H7 (cell line): ENCODE results near the gene ATP6V1F. TPM values are rescaled to one million over a fixed set of nuclear protein-coding genes. Genes with fewer than 3 reads are reported as not detected.

Experiments used
- DNase-seq: peaks from one replicate; pipeline ENCODE4 v3.0.0; 2012
- H3K27me3 ChIP-seq: 2 replicates; pipeline ENCODE4 v1.6.0; 2011; ENCODE audit warnings: mild to moderate bottlenecking, low read length; ENCODE audit not compliant: control insufficient read depth, insufficient read depth
- H3K36me3 ChIP-seq: replicated peaks from 2 replicates; pipeline ENCODE4 v1.5.1; 2011; ENCODE audit warnings: low read length; ENCODE audit not compliant: control insufficient read depth, insufficient read depth
- H3K4me3 ChIP-seq: 2 replicates; pipeline ENCODE4 v1.5.1; 2011; ENCODE audit warnings: low read depth, mild to moderate bottlenecking, control low read depth, low read length, moderate library complexity; ENCODE audit not compliant: insufficient read depth
- total RNA-seq: library from RNA; depleted of rRNA; stranded (reverse); fragments of >200 nt; shearing (Covaris generic); gene quantifications from 2 replicates; pipeline ENCODE4 v1.2.3, GENCODE V29; 2014; rRNA removed

Gene ATP6V1F, protein sequence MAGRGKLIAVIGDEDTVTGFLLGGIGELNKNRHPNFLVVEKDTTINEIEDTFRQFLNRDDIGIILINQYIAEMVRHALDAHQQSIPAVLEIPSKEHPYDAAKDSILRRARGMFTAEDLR
- total RNA-seq, result 93.5 and 120 TPM in 2 replicates

DNA sequence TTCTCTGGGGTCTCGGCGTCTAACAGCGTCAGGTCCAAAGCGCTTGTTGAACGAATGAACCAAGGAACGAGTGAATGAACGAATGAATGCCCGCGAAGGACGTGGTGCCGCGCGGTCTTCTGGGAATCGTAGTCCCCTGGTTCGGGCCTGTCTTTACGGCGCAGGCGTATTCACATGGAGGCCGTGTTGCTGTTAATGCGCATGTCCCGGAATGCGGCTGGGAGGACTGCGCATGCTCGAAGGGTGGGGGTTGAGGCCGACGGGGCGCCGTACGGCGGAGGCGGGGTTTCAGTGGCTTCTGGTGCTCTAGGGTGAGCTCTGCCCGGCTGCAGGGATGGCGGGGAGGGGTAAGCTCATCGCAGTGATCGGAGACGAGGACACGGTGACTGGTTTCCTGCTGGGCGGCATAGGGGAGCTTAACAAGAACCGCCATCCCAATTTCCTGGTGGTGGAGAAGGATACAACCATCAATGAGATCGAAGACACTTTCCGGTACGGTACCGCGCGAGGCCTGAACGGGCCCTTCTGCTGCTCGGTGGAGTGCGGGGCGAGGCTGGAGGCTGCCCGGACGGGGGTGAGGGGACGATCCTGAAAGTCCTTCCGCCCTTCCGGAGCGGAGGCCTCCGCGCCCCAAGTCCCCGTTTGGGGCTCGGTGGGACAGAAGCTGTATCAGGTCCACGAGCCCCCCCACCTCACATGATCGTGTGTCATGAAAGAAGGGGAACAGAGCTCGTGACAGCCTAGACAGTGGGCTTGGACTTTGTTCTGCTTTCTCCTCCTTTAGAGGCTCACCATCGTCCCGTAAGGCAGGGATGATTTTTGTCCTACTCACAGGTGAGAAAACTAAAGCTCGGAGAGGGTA is at the start of gene ATP6V1F:
ATP6V1F (plus strand) TSS at position 286 of the 862 bp plus-strand sequence; CDS start at position 335, 49 bp downstream.
- Histone ChIP-seq H3K27me3 (peaks cover under 1% of the 10 kb centered on the region), H3K4me3 (peak within 1 kb of the TSS; percentile 68), H3K36me3 (peaks cover 1% of the 10 kb centered on the region)
- peak; percentile 99 for DNase-seq

DNA sequence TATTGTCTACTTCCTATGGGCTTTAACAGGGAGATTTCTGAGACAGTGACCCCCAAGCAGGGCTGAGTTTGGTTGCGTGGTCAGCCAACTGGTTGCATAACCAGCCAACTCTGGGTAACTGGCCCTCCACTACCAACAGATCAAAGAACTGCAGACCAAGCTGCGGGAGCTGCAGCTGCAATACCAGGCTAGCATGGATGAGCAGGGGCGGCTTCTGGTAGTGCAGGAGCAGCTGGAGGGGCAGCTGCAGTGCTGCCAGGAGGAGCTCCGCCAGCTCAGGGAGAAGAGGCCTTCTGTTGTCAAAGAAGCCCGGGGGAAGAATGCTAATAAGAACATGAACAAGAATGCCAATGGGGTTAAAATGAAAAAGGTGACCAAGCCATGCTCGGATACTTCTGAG is 48.2 kb upstream of the ATP6V1F start:
- Histone ChIP-seq H3K27me3 (no peaks in the 10 kb centered on the region), H3K4me3 (no peak overlapping the region), H3K36me3 (peaks cover 4% of the 10 kb centered on the region)
- no peak for DNase-seq

DNA sequence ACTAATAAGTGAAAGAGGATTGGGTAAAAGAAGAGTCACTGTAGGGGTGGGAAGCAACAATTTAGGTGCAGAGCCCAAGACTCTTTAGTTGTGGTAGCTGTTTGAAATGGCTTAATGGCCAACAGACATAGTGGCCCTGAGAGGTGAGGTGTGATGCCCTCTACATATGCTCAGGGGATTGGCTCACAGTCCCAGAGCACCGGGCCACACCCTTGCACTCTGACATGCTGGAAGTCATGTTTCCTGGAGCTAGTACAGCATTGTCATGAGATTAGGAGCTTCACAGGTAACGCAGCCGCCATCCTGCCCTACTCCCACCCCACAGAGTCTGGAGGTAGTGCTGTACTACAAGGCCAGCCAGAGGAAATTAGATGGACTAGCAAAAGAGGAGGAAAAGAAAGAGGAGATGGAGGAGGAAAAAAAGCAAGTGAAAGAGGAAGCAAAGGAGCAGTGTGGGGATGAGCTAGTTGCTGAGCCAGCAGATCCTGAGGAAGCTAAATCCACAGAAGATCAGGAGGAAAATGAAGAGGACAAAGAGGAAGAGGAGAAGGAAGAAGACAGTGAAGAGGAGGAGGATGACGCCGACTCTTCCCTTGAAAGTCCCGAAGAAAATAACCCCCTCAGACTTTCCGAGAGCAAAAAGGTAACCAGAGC is 47.2 kb upstream of the ATP6V1F start:
- DNase-seq, result no peak
- H3K4me3 ChIP-seq, result no peak overlapping the region
- H3K27me3 ChIP-seq, result no peaks in the 10 kb centered on the region

DNA sequence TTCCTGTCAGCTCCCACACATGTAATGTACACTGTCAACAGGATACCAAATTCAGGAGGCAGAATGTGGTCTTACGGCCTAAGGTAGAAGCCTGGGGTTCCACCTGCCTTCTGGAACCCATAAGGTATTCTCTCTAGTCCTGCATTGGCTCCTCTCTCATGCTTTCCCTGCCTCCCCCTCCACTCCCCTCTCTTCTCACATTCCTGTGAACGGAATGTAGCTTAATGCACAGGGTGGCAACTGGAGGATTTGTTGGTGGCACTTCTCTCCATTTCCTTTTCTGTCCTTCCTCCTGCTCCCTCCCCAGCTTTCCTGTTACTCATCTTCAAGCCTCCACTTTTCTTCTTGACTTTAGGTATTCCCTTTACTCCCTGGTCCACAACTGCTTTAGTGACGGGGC is 44.0 kb upstream of the ATP6V1F start:
- no peak for DNase-seq
- H3K27me3 ChIP-seq, result no peaks in the 10 kb centered on the region; the same call in 1 of the 2 replicates
- H3K36me3 ChIP-seq, result no peaks in the 10 kb centered on the region; the same call in 1 of the 2 replicates
- no peak overlapping the region for H3K4me3 ChIP-seq

More for the DNA sequence above, 47.2 kb upstream of the ATP6V1F start:
- H3K36me3 ChIP-seq, result peaks cover 4% of the 10 kb centered on the region

GRCh38 chr7:128821724-128822123 is 40.9 kb upstream of the ATP6V1F start:
- H3K4me3 ChIP-seq, result no peak overlapping the region
- DNase-seq, result no peak
- H3K27me3 ChIP-seq, result no peaks in the 10 kb centered on the region; the same call in none of the 2 replicates
- H3K36me3 ChIP-seq, result no peaks in the 10 kb centered on the region

- Histone ChIP-seq H3K36me3 (no peaks in the 10 kb centered on the region), H3K4me3 (no peak overlapping the region), H3K27me3 (peaks cover 16% of the 10 kb centered on the region)
- no peak for DNase-seq
Observed at GRCh38 chr7:128826512-128826911, 36.1 kb upstream of the ATP6V1F start.

DNA sequence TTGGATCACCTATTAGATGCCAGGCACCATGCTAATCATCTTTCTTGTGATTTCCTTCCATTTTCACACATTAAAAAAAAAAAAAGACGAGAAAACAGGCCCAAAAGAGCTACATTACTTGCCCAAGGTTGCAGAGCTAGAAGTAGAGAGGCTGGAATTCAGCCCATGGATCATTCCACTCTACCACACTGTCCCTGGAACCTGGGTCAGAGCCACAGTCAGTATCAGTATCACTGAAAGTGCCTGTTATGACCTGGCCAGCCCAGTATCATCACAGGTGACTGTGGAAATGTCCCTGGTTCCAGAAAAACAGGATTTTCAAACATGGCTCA is 35.8 kb upstream of the ATP6V1F start:
- DNase-seq, result no peak
- H3K4me3 ChIP-seq, result no peak overlapping the region
- H3K27me3 ChIP-seq, result peaks cover 16% of the 10 kb centered on the region
- H3K36me3 ChIP-seq, result no peaks in the 10 kb centered on the region

DNA sequence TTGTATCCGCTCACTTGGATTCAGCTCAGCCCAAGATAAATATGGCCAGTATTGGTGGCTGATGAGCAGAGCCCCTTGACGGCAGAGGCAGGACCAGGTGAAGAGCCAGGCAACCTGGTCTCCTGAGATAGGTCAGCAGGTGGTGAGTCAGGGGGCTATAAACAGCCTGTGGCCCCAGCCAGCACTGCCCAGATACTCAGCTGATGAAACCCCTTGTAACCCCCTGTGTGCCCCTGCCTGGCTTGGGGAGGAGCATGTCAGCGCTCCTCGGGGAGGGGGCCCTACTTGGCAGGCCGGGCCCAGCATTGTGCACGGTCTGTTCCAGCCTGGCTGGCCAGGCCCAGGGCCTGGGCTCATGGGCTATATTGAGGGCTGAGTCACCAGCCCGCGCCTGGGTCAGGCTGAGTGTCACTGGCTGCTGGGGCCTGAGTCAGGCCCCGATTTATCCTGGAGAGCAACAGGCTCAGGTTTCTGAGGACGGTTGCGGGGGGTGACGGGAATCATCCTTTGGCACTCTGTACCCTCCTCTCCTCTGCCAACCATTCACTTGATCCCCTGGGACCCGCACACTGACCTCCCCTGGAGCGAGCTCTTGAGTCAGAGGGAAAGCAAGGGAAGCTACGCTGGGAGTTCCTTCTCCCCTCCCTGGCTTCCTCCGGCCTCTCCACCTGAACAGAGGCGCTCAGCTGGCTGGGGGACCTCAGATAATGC is 35.3 kb upstream of the ATP6V1F start:
- Histone ChIP-seq H3K36me3 (no peaks in the 10 kb centered on the region), H3K27me3 (peaks cover 16% of the 10 kb centered on the region), H3K4me3 (no peak overlapping the region)
- DNase-seq, result peak; percentile 71

GRCh38 chr7:128827971-128828711 is 34.5 kb upstream of the ATP6V1F start:
- Histone ChIP-seq H3K27me3 (peaks cover 16% of the 10 kb centered on the region), H3K4me3 (no peak overlapping the region), H3K36me3 (no peaks in the 10 kb centered on the region)
- no peak for DNase-seq

GRCh38 chr7:128829391-128830166 is 33.1 kb upstream of the ATP6V1F start:
- H3K36me3 ChIP-seq, result no peaks in the 10 kb centered on the region
- peak; percentile 72 for DNase-seq

DNA sequence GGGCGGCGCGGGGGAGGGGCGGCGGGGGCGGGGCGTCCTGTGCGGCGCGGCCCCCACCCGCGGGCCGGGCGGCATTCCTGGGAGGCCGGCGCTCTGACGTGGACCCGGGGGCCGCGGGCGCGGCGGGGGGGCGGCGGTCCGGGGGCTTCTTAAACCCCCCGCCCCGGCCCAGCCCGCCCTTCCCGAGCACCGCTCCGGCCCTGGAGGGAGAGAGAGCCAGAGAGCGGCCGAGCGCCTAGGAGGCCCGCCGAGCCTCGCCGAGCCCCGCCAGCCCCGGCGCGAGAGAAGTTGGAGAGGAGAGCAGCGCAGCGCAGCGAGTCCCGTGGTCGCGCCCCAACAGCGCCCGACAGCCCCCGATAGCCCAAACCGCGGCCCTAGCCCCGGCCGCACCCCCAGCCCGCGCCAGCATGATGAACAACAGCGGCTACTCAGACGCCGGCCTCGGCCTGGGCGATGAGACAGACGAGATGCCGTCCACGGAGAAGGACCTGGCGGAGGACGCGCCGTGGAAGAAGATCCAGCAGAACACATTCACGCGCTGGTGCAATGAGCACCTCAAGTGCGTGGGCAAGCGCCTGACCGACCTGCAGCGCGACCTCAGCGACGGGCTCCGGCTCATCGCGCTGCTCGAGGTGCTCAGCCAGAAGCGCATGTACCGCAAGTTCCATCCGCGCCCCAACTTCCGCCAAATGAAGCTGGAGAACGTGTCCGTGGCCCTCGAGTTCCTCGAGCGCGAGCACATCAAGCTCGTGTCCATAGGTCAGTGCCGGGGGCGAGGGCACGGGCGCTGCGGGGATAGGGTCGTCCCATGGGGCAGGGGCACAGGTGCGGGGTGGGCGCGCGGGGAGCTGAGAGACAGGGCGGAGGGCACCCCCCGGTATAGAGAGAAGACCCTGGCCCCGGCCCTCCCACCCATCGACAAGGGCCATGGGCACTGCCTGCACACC is 32.2 kb upstream of the ATP6V1F start, which contains the start of gene FLNC:
FLNC (plus strand) TSS at position 176 of the 947 bp plus-strand sequence; CDS start at position 408, 232 bp downstream.
- DNase-seq, result peak; percentile 81
- Histone ChIP-seq H3K36me3 (no peaks in the 10 kb centered on the region), H3K4me3 (peak within 1 kb of the TSS; percentile 68), H3K27me3 (peaks cover 16% of the 10 kb centered on the region)

More at GRCh38 chr7:128829391-128830166, 33.1 kb upstream of the ATP6V1F start:
- Histone ChIP-seq H3K27me3 (peaks cover 16% of the 10 kb centered on the region), H3K4me3 (peak overlapping the region; percentile 27)

GRCh38 chr7:128831178-128831993 is 31.3 kb upstream of the ATP6V1F start:
- peak; percentile 91 for DNase-seq
- Histone ChIP-seq H3K4me3 (peak overlapping the region; percentile 68), H3K27me3 (peaks cover 16% of the 10 kb centered on the region), H3K36me3 (no peaks in the 10 kb centered on the region)
